ENCODE measurements around the gene UGGT2.

DNA sequence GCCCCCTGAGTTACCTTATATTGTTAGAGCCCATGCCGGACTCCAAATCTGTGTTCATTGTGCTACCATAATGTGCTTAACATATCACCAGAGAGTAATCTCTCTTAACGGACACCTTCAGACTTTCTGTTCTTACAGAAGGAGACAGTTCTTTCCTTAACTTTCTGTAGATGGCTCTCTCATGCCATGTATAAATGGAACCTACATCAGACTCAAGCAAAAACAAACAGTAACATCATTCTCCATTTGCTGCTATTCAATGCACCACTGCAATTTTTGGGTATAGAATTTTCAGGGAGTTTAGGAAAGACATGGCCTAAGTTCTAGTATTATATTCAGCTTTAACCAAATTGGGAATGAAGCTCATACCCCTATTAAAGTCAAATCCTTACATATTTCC lies 12.6 kb upstream of the UGGT2 start:
- TF ChIP-seq, protein P1, sequence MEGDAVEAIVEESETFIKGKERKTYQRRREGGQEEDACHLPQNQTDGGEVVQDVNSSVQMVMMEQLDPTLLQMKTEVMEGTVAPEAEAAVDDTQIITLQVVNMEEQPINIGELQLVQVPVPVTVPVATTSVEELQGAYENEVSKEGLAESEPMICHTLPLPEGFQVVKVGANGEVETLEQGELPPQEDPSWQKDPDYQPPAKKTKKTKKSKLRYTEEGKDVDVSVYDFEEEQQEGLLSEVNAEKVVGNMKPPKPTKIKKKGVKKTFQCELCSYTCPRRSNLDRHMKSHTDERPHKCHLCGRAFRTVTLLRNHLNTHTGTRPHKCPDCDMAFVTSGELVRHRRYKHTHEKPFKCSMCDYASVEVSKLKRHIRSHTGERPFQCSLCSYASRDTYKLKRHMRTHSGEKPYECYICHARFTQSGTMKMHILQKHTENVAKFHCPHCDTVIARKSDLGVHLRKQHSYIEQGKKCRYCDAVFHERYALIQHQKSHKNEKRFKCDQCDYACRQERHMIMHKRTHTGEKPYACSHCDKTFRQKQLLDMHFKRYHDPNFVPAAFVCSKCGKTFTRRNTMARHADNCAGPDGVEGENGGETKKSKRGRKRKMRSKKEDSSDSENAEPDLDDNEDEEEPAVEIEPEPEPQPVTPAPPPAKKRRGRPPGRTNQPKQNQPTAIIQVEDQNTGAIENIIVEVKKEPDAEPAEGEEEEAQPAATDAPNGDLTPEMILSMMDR (IDR thresholded peaks at IDR 0.05), result peak in 1 of 4 experiments; percentile 13
- TF ChIP-seq POLR2A (IDR thresholded peaks at IDR 0.05) (no peak), EP300 (IDR thresholded peaks at IDR 0.05) (no peak)
